PFSK-1 (cell line): ENCODE data around the gene ANO8.

Experiments
- POLR2AphosphoS5 ChIP-seq: IDR thresholded peaks from 2 replicates; pipeline ENCODE4 v1.6.1; 2012; ENCODE audit warnings: low read depth, mild to moderate bottlenecking, control low read depth, low read length, moderate library complexity
- SIN3A ChIP-seq: IDR thresholded peaks from 2 replicates; pipeline ENCODE4 v1.6.1; 2012; ENCODE audit warnings: mild to moderate bottlenecking, low read length, moderate library complexity, borderline replicate concordance; ENCODE audit not compliant: insufficient read depth
- TF ChIP-seq, protein P1 (sequence below), 2 experiments: IDR thresholded peaks; 2 replicates each; pipeline versions ENCODE4 v1.6.1 to v1.8.0; 2011 to 2012; ENCODE audit warnings: low read depth in 2 of 2, low read length in 2 of 2, control low read depth in 1 of 2, inconsistent platforms in 1 of 2, mild to moderate bottlenecking in 1 of 2, moderate library complexity in 1 of 2; ENCODE audit not compliant: insufficient read depth in 1 of 2

DNA sequence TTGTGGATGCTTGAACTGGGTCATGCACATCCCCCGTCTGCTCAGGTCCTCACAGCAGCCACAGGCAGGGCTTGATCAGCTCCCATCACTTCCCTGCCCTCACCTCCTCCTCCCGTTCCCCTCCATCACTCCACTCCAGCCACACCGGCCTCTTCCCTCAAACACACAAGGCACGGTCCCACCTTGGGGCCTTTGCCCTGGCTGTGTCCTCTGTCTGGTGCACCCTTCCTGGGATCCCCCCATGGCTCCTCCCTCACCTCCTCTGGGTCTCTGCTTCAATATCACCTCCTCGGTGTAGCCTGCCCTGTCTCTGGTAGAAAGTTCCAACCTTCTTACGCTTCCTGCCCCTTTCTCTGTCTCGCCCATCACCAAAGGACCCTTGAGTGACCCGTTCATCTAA is 18.7 kb upstream of the ANO8 start:
- TF ChIP-seq, protein P1, sequence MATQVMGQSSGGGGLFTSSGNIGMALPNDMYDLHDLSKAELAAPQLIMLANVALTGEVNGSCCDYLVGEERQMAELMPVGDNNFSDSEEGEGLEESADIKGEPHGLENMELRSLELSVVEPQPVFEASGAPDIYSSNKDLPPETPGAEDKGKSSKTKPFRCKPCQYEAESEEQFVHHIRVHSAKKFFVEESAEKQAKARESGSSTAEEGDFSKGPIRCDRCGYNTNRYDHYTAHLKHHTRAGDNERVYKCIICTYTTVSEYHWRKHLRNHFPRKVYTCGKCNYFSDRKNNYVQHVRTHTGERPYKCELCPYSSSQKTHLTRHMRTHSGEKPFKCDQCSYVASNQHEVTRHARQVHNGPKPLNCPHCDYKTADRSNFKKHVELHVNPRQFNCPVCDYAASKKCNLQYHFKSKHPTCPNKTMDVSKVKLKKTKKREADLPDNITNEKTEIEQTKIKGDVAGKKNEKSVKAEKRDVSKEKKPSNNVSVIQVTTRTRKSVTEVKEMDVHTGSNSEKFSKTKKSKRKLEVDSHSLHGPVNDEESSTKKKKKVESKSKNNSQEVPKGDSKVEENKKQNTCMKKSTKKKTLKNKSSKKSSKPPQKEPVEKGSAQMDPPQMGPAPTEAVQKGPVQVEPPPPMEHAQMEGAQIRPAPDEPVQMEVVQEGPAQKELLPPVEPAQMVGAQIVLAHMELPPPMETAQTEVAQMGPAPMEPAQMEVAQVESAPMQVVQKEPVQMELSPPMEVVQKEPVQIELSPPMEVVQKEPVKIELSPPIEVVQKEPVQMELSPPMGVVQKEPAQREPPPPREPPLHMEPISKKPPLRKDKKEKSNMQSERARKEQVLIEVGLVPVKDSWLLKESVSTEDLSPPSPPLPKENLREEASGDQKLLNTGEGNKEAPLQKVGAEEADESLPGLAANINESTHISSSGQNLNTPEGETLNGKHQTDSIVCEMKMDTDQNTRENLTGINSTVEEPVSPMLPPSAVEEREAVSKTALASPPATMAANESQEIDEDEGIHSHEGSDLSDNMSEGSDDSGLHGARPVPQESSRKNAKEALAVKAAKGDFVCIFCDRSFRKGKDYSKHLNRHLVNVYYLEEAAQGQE (IDR thresholded peaks at IDR 0.05; ENCODE audit: insufficient read depth in 1 of 2, low read depth in 2 of 2, low read length in 2 of 2), result no peak
- TF ChIP-seq SIN3A, result no peak
- TF ChIP-seq POLR2AphosphoS5, result no peak
